Vagina (tissue), 2 donors: ENCODE data around the gene CETP. TPM values are rescaled to one million over a fixed set of nuclear protein-coding genes. Genes with fewer than 3 reads are reported as not detected.

ENCODE experiments used
- DNase-seq, 2 donors: peaks; one replicate each; pipeline ENCODE4 v3.0.0-alpha.2; 2017; ENCODE audit errors: extremely low spot score in 2 of 2
- H3K27ac ChIP-seq: fragments of 200-600 bp; sonication (generic); one replicate; pipeline ENCODE4 v1.5.1; 2019
- H3K27me3 ChIP-seq: fragments of 200-600 bp; sonication (generic); one replicate; pipeline ENCODE4 v1.5.1; 2019
- H3K36me3 ChIP-seq, 2 donors: fragments of 200-600 bp; sonication (generic); one replicate each; pipeline ENCODE4 v1.5.1; 2017 to 2019
- H3K4me1 ChIP-seq: fragments of 200-600 bp; sonication (generic); one replicate; pipeline ENCODE4 v1.5.1; 2019
- H3K4me3 ChIP-seq, 2 donors: fragments of 200-600 bp; sonication (generic); 1 replicate in 1 of 2; 2 replicates in 1 of 2; pipeline ENCODE4 v1.5.1; 2016 to 2019
- H3K9me3 ChIP-seq: fragments of 200-600 bp; sonication (generic); one replicate; pipeline ENCODE4 v1.5.1; 2019
- CTCF ChIP-seq, 3 experiments: fragments of 450-650 bp in 2 of 3; fragments of 200-600 bp in 1 of 3; sonication (generic) in 1 of 3; IDR thresholded peaks; one replicate each; pipeline ENCODE4 v1.5.1; 2017 to 2019; ENCODE audit warnings: antibody characterized with exemption in 3 of 3, mild to moderate bottlenecking in 2 of 3, moderate library complexity in 2 of 3
- POLR2A ChIP-seq, 2 donors: fragments of 450-650 bp; IDR thresholded peaks; one replicate each; pipeline ENCODE4 v1.6.1; 2017; ENCODE audit warnings: antibody characterized with exemption in 2 of 2, mild to moderate bottlenecking in 2 of 2, moderate library complexity in 2 of 2
- POLR2AphosphoS5 ChIP-seq, 2 donors: sonication (generic); formaldehyde crosslinking; IDR thresholded peaks; one replicate each; pipeline ENCODE4 v1.9.0; 2017; ENCODE audit warnings: antibody characterized with exemption in 2 of 2, mild to moderate bottlenecking in 2 of 2, low read depth in 1 of 2; ENCODE audit not compliant: insufficient read depth in 1 of 2
- intact Hi-C: fragments of 100-400 bp; cut with DNase I; formaldehyde crosslinking; loops from one replicate; pipeline ENCODE4 v1.15.1; 2023
- total RNA-seq: library from RNA; depleted of rRNA; stranded (reverse); fragments of >200 nt; gene quantifications from one replicate; pipeline ENCODE4 v1.2.3, GENCODE V29; 2016

CETP gene
- total RNA-seq, 1 donor from 2014 or later, result not detected

DNA sequence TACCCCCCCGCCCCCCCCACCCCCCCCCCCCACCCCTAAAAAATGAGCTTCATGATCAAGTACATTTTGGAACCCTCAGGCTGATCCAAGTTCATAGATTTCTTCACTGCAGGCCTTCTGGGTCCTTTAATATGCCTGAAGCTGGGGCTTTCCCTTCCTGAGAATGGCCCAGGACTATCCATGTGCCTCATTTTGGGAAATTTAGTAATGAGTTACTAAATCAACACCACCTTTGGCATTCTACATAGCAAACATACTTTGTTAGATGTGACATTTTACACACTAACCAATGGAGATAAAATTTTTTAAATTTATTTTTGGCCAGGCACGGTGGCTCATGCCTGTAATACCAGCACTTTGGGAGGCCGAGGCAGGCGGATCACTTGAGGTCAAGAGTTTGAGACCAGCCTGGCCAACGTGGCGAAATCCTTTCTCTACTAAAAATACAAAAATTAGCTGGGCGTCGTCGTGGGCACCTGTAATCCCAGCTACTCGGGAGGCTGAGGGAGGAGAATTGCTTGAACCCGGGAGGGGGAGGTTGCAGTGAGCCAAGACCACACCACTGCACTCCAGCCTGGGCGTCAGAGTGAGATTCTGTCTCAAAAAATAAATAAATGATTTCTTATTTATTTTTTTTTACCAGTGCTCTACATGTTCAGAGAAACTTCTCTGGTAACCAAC is 15.8 kb upstream of the CETP start:
- H3K27me3 ChIP-seq, result no peaks in the 10 kb centered on the region
- H3K27ac ChIP-seq, result no peak overlapping the region
- H3K9me3 ChIP-seq, result no peaks in the 10 kb centered on the region
- no peak overlapping the region for H3K4me3 ChIP-seq
- DNase-seq, result no peak
- peaks cover 0 to 55% of the 10 kb centered on the region in 2 donors for H3K36me3 ChIP-seq
- TF ChIP-seq POLR2AphosphoS5 (IDR thresholded peaks at IDR 0.05; ENCODE audit: insufficient read depth in 1 of 2, low read depth in 1 of 2) (no peak), CTCF (IDR thresholded peaks at IDR 0.05) (no peak), POLR2A (IDR thresholded peaks at IDR 0.05) (no peak)
- H3K4me1 ChIP-seq, result no peaks in the 10 kb centered on the region
- intact Hi-C loops, result no loop called here

DNA sequence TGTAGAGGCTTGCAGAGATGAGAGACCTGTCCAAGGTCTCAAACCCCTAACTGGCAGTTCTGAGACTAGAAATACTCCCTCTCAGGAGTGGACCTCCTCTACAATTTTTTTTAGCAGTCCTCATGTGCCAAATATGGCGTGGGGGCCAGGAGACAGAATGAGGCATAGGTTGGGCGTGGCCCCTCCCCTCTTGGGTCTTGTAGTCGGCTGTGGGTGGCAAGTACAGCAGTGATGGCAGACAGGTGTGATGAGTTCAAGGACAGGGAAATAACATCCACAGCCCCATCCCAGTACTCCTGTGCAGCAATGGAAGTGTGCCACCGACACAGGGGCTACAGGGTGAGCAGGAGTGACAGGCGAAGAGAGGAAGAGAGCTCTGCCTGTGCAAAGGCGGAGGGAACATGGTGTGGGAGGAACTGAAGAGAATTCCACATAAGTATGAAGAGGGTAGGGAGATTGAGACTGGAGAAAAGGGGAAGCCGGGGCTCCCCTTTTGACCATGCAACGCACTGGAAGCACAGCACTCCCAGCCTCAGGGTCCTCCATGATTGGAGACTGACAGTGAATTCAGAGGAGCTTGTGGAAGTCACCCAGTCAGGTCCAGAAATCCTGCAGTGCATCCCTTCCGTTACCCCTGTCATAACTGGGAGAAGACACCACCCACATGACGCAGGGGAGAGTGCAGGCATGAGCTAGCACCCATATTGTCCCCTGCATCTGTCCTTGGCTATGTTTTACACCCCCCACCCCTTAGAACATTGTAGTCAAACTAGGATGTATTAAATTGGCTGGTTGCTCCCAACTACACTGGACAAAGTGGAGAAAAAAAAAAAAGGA is 14.8 kb upstream of the CETP start:
- peaks cover 0 to 46% of the 10 kb centered on the region in 2 donors for H3K36me3 ChIP-seq
- no peak overlapping the region for H3K4me3 ChIP-seq
- DNase-seq, result no peak
- H3K4me1 ChIP-seq, result no peaks in the 10 kb centered on the region
- H3K9me3 ChIP-seq, result no peaks in the 10 kb centered on the region
- H3K27me3 ChIP-seq, result no peaks in the 10 kb centered on the region
- no peak overlapping the region for H3K27ac ChIP-seq
- intact Hi-C loops, result no loop called here
- TF ChIP-seq POLR2AphosphoS5 (IDR thresholded peaks at IDR 0.05; ENCODE audit: insufficient read depth in 1 of 2, low read depth in 1 of 2) (no peak), CTCF (IDR thresholded peaks at IDR 0.05) (no peak), POLR2A (IDR thresholded peaks at IDR 0.05) (no peak)

DNA sequence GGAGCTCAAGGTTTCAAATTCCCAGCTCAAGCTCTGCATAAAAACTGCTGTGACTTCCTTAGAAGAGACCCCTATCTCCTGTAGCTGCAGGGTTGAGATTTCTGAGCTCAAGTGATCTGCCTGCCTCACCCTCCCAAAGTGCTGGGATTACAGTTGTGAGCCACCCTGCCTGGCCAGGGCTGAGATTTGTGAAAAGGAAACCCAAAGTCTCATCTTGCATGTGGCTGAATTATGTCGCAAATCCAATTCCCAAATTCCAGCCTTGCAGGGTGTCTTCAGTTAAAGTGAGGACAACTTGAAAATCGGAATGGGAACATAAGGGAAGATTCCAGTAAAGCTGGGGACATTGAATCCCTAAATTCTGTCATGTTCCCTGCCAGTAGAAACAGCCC is 14.2 kb upstream of the CETP start:
- no peaks in the 10 kb centered on the region for H3K9me3 ChIP-seq
- no peaks in the 10 kb centered on the region for H3K27me3 ChIP-seq
- intact Hi-C loops, result no loop called here
- H3K36me3 ChIP-seq, result peaks cover 0 to 40% of the 10 kb centered on the region in 2 donors
- no peak overlapping the region for H3K4me3 ChIP-seq
- no peak for TF ChIP-seq POLR2A (IDR thresholded peaks at IDR 0.05)
- no peak for TF ChIP-seq POLR2AphosphoS5 (IDR thresholded peaks at IDR 0.05; ENCODE audit: insufficient read depth in 1 of 2, low read depth in 1 of 2)
- TF ChIP-seq CTCF (IDR thresholded peaks at IDR 0.05), result no peak
- no peak overlapping the region for H3K27ac ChIP-seq
- no peak for DNase-seq
- H3K4me1 ChIP-seq, result no peaks in the 10 kb centered on the region

DNA sequence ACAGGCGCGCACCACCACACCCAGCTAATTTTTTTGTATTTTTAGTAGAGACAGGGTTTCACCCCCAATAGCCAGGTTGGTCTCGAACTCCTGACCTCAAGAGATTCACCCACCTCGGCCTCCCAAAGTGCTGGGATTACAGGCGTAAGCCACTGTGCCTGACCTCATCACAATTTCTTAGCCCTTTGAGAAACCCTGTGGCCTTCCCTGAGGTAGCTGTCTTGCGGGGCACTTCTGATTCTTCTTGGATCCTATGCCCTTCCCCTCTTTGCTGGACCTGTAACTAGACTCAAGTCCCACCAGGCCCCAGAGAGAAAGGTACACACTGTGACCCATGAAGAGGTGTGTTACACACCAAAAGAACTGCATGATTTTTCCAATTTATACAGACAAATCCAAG is 13.5 kb upstream of the CETP start:
- no peaks in the 10 kb centered on the region for H3K27me3 ChIP-seq
- H3K27ac ChIP-seq, result no peak overlapping the region
- no peak for DNase-seq
- no peak overlapping the region for H3K4me3 ChIP-seq
- peaks cover 0 to 33% of the 10 kb centered on the region in 2 donors for H3K36me3 ChIP-seq
- intact Hi-C loops, result no loop called here
- no peaks in the 10 kb centered on the region for H3K4me1 ChIP-seq
- H3K9me3 ChIP-seq, result no peaks in the 10 kb centered on the region
- TF ChIP-seq CTCF (IDR thresholded peaks at IDR 0.05) (no peak), POLR2AphosphoS5 (IDR thresholded peaks at IDR 0.05; ENCODE audit: insufficient read depth in 1 of 2, low read depth in 1 of 2) (no peak)

GRCh38 chr16:56950051-56950450 is 11.7 kb upstream of the CETP start:
- no peaks in the 10 kb centered on the region for H3K27me3 ChIP-seq
- H3K4me1 ChIP-seq, result no peaks in the 10 kb centered on the region
- intact Hi-C loops, result no loop called here
- no peak for DNase-seq
- no peak for TF ChIP-seq CTCF (IDR thresholded peaks at IDR 0.05)
- TF ChIP-seq POLR2A (IDR thresholded peaks at IDR 0.05), result no peak
- no peak for TF ChIP-seq POLR2AphosphoS5 (IDR thresholded peaks at IDR 0.05; ENCODE audit: insufficient read depth in 1 of 2, low read depth in 1 of 2)
- H3K9me3 ChIP-seq, result no peaks in the 10 kb centered on the region
- H3K4me3 ChIP-seq, result no peak overlapping the region
- H3K27ac ChIP-seq, result no peak overlapping the region
- H3K36me3 ChIP-seq, result peaks cover 0 to 15% of the 10 kb centered on the region in 2 donors
